DND-41 (cell line): ENCODE data around the gene RGS19.

ENCODE experiments used
- ATAC-seq: fragments of 200-7000 bp; cut with Tn5 transposase; 3 replicates; pipeline ENCODE4 v1.9.1; 2021; ENCODE audit warnings: low read depth; ENCODE audit not compliant: insufficient read depth
- DNase-seq: peaks from one replicate; pipeline ENCODE4 v3.0.0-alpha.2; 2020
- H2AFZ ChIP-seq: 2 replicates; pipeline ENCODE4 v1.6.0; 2012; ENCODE audit warnings: low read depth, low read length
- H3K27ac ChIP-seq: 2 replicates; pipeline ENCODE4 v1.5.1; 2012; ENCODE audit warnings: low read length, inconsistent platforms
- H3K27me3 ChIP-seq: fragments of 200-600 bp; sonication (generic); 2 replicates; pipeline ENCODE4 v1.6.0; 2012; ENCODE audit warnings: low read length, mild to moderate bottlenecking, inconsistent platforms; ENCODE audit not compliant: insufficient read depth, poor library complexity
- H3K36me3 ChIP-seq: 2 replicates; pipeline ENCODE4 v1.5.1; 2012; ENCODE audit warnings: low read length, inconsistent platforms; ENCODE audit not compliant: insufficient read depth
- H3K4me1 ChIP-seq: 2 replicates; pipeline ENCODE4 v1.5.1; 2012; ENCODE audit warnings: mild to moderate bottlenecking, low read length; ENCODE audit not compliant: insufficient read depth
- H3K4me2 ChIP-seq: 2 replicates; pipeline ENCODE4 v1.6.0; 2012; ENCODE audit warnings: mild to moderate bottlenecking, moderate library complexity, low read length, inconsistent platforms; ENCODE audit not compliant: insufficient read depth
- H3K4me3 ChIP-seq, 2 experiments: fragments of 200-600 bp in 1 of 2; shearing (Covaris generic) in 1 of 2; 2 replicates each; pipeline ENCODE4 v1.5.1; 2012 to 2016; ENCODE audit warnings: inconsistent platforms in 2 of 2, low read length in 2 of 2, mild to moderate bottlenecking in 2 of 2, low read depth in 1 of 2, moderate library complexity in 1 of 2
- H3K79me2 ChIP-seq: 2 replicates; pipeline ENCODE4 v1.6.0; 2012; ENCODE audit warnings: low read length, inconsistent platforms; ENCODE audit not compliant: insufficient read depth
- H3K9ac ChIP-seq: 2 replicates; pipeline ENCODE4 v1.6.0; 2012; ENCODE audit warnings: low read depth, mild to moderate bottlenecking, inconsistent platforms, low read length, moderate library complexity
- H3K9me3 ChIP-seq: 2 replicates; pipeline ENCODE4 v1.5.1; 2012; ENCODE audit warnings: low read length, moderate library complexity, mild to moderate bottlenecking, inconsistent platforms; ENCODE audit not compliant: insufficient read depth, severe bottlenecking
- H4K20me1 ChIP-seq: 2 replicates; pipeline ENCODE4 v1.6.0; 2012; ENCODE audit warnings: low read length; ENCODE audit not compliant: insufficient read depth
- EZH2 ChIP-seq: IDR thresholded peaks from 3 replicates; pipeline ENCODE4 v1.6.1; 2012; ENCODE audit warnings: borderline replicate concordance, low read depth, mild to moderate bottlenecking, moderate library complexity, low read length, inconsistent platforms; ENCODE audit not compliant: severe bottlenecking
- TF ChIP-seq, protein P1 (sequence below): IDR thresholded peaks from 2 replicates; pipeline ENCODE4 v1.5.1; 2012; ENCODE audit warnings: borderline replicate concordance, low read length, moderate library complexity, mild to moderate bottlenecking; ENCODE audit not compliant: poor library complexity, severe bottlenecking; ENCODE audit errors: extremely low read depth

Gene RGS19

GRCh38 chr20:64103871-64104666, 24.8 kb upstream of the RGS19 start:
- Histone ChIP-seq H3K27me3 (peaks cover 25% of the 10 kb centered on the region), H3K9me3 (no peaks in the 10 kb centered on the region), H3K4me2 (no peak overlapping the region), H3K4me1 (peaks cover 9% of the 10 kb centered on the region), H3K27ac (no peak overlapping the region), H3K4me3 (no peak overlapping the region), H3K9ac (no peak overlapping the region), H3K36me3 (no peaks in the 10 kb centered on the region), H4K20me1 (peaks cover 16% of the 10 kb centered on the region; the same call in 1 of the 2 replicates), H3K79me2 (no peaks in the 10 kb centered on the region), H2AFZ (no peak overlapping the region)
- ATAC-seq (no peak), DNase-seq (no peak)
- TF ChIP-seq, protein P1, sequence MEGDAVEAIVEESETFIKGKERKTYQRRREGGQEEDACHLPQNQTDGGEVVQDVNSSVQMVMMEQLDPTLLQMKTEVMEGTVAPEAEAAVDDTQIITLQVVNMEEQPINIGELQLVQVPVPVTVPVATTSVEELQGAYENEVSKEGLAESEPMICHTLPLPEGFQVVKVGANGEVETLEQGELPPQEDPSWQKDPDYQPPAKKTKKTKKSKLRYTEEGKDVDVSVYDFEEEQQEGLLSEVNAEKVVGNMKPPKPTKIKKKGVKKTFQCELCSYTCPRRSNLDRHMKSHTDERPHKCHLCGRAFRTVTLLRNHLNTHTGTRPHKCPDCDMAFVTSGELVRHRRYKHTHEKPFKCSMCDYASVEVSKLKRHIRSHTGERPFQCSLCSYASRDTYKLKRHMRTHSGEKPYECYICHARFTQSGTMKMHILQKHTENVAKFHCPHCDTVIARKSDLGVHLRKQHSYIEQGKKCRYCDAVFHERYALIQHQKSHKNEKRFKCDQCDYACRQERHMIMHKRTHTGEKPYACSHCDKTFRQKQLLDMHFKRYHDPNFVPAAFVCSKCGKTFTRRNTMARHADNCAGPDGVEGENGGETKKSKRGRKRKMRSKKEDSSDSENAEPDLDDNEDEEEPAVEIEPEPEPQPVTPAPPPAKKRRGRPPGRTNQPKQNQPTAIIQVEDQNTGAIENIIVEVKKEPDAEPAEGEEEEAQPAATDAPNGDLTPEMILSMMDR = no peak

DNA sequence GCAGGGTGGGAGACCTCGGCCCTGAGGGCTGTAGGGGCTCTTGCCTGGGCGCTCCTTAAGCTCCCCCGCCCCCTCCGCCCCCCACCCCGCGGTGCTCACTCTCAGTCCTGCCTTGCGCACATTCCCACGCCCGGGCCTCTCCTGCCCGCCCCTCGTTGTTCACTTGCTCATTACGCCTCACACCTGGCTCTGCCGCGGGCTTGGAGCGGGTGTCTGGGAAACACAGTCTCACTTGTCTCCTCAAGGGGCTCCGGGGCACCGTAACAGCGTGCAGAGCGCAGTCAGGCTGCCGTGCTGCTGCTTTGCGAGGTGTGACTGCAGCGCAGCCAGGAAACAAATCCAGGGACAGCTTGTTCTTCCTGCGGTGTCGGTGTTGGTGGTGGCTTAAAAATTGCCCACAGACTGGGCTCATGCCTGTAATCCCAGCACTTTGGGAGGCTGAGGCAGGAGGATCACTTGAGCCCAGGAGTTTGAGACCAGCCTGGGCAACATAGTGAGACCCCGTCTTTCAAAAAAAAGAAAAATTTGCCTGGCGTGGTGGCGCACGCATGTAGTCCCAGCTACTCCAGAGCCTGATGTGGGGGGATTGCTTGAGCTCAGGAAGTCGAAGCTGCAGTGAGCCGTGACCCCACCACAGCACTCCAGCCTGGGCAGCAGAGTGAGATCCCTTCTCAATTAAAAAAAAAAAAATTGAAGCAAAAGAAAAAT, 23.5 kb upstream of the RGS19 start:
- TF ChIP-seq, protein P1 = no peak
- TF ChIP-seq EZH2 = no peak
- Histone ChIP-seq H3K79me2 (no peaks in the 10 kb centered on the region), H3K36me3 (no peaks in the 10 kb centered on the region), H3K27me3 (peaks cover 25% of the 10 kb centered on the region), H4K20me1 (peaks cover 13% of the 10 kb centered on the region; the same call in 1 of the 2 replicates), H3K9ac (no peak overlapping the region), H3K4me1 (peaks cover 9% of the 10 kb centered on the region), H3K9me3 (no peaks in the 10 kb centered on the region), H3K4me3 (no peak overlapping the region), H2AFZ (no peak overlapping the region), H3K27ac (no peak overlapping the region), H3K4me2 (no peak overlapping the region)
- peak; percentile 30; the same call in 2 of the 3 replicates for ATAC-seq
- DNase-seq = no peak

DNA sequence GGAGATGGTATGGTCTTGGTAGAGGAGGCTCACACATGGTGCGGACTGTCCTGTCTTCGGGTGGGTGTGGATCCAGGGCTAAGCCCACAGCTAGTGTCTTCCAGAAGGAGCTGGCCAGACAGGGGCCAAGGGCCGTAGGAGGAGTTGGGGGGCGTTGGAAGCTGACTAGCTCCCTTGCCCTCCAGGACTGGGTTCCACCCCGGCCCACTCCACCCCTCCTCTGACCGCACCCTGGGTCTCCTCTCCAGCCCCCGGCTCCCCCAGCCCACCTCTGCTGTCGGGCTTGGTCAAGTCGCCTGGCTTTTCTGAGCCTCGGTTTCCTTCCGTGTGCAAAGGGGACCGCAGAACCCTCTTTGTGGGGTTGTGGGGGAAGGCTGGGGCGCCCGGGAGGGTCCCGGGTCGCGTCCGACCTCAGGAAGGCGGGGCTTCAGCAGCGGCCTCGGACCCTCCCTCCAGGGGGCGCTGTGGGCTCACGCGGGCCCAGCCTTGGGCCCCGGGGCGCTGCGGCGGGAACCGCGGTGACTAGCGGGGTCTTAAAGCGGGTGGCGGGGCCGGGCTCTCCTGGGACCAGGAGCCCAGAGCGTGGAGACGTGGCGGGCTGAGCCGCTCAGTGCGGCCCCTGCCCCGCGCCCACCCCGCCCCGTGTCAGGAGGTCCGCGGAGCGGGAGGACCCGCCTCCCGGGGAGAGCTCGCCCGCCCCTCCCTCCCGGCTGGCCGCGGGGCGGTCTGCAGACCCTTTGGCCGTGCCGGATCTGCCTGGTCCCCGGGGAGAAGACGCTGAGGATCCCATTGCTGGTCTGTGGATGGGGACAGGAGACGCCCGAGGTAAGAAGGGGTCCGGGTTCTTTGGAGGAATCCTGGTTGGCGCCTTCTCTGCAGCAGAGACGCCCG, 22.7 kb upstream of the RGS19 start:
- TF ChIP-seq EZH2 = peak; percentile 45
- TF ChIP-seq, protein P1 = peak; percentile 78
- ATAC-seq = peak; percentile 91
- Histone ChIP-seq H3K9me3 (no peaks in the 10 kb centered on the region), H3K36me3 (no peaks in the 10 kb centered on the region), H2AFZ (no peak overlapping the region), H3K4me2 (peak overlapping the region; percentile 42; the same call in 1 of the 2 replicates), H3K4me1 (peaks cover 9% of the 10 kb centered on the region), H3K27ac (no peak overlapping the region), H3K4me3 (no peak overlapping the region), H3K9ac (no peak overlapping the region), H3K79me2 (no peaks in the 10 kb centered on the region), H3K27me3 (peaks cover 25% of the 10 kb centered on the region), H4K20me1 (peaks cover 13% of the 10 kb centered on the region; the same call in 1 of the 2 replicates)
- DNase-seq = peak; percentile 73
